ENCODE data around the gene SEC22C. TPM values are rescaled to one million over a fixed set of nuclear protein-coding genes. Genes with fewer than 3 reads are reported as not detected.
A peak's percentile ranks its signal among the peaks of the same experiment; 100 is the strongest.
"Not testable (repeated sequence)": the region's sequence is repeated elsewhere in the genome, so short reads cannot be mapped to it uniquely, and the experiment has no call there.

SEC22C gene
- total RNA-seq, 1 donor from 2014 or later = 48.6 TPM

DNA sequence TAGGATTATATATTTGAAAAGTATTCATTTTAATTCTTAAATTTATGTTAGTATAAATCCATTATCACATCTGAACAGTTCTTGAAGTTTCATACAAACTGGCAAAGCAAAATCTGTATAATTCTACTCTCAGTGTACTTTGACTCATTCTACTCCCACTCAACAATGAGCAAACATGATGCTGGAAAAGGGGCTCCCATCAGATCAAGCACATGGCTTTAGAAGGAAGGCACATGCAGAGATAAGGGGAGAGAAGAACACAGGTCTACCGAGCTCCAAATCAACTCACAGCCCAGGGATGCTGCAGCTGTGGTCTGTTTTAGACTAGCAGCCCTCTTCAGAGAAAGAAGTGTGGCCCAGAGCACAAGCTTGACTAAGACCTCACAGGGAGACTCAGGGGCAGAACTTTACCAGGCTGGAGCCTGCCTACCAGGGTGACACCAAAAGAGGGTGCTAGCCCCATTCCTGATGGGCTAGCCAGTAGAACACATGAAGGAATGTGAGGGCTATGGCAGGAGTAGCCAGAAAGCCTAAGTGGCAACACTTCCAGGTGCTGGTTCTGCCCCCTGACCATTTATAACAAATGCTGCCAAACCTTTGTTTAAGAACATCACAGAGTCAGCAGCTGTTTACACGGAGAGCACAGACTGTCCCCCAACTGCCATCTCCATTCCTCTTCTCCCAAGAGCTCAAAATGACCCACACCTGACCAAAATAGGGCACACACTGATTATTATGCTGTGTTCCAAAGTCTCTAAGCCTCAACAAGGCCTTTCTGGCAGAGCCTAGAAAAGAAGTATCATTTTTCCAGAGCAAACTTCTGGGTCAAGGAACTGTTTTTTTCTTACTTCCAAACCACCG, 19.5 kb downstream of the SEC22C start:
- no peak for DNase-seq (ENCODE audit: low spot score)
- H3K9ac ChIP-seq = no peak overlapping the region
- H3K36me3 ChIP-seq = peaks cover 1% of the 10 kb centered on the region
- no peaks in the 10 kb centered on the region for H3K9me3 ChIP-seq (ENCODE audit: low read depth)
- no peak overlapping the region for H2AFZ ChIP-seq (replicated peaks)
- no peak overlapping the region for H3K4me3 Mint-ChIP-seq
- H3K4me3 ChIP-seq = no peak overlapping the region
- no peaks in the 10 kb centered on the region for H3K4me1 ChIP-seq
- no peaks in the 10 kb centered on the region for H3K9me3 Mint-ChIP-seq
- H3K79me2 ChIP-seq (ENCODE audit: low read depth) = no peaks in the 10 kb centered on the region
- no peak overlapping the region for H3K27ac Mint-ChIP-seq
- TF ChIP-seq EZH2 (IDR thresholded peaks at IDR 0.05) (no peak), EZH2phosphoT487 (IDR thresholded peaks at IDR 0.05) (no peak)
- TF ChIP-seq, protein P1, sequence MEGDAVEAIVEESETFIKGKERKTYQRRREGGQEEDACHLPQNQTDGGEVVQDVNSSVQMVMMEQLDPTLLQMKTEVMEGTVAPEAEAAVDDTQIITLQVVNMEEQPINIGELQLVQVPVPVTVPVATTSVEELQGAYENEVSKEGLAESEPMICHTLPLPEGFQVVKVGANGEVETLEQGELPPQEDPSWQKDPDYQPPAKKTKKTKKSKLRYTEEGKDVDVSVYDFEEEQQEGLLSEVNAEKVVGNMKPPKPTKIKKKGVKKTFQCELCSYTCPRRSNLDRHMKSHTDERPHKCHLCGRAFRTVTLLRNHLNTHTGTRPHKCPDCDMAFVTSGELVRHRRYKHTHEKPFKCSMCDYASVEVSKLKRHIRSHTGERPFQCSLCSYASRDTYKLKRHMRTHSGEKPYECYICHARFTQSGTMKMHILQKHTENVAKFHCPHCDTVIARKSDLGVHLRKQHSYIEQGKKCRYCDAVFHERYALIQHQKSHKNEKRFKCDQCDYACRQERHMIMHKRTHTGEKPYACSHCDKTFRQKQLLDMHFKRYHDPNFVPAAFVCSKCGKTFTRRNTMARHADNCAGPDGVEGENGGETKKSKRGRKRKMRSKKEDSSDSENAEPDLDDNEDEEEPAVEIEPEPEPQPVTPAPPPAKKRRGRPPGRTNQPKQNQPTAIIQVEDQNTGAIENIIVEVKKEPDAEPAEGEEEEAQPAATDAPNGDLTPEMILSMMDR (IDR thresholded peaks at IDR 0.05) = no peak
- no peak overlapping the region for H3K27ac ChIP-seq
- H3K36me3 Mint-ChIP-seq = peaks cover 22% of the 10 kb centered on the region
- no peaks in the 10 kb centered on the region for H3K4me1 Mint-ChIP-seq
- no peaks in the 10 kb centered on the region for H3F3A ChIP-seq (ENCODE audit: low read depth)
- H3K4me2 ChIP-seq = no peak overlapping the region
- no peaks in the 10 kb centered on the region for H3K27me3 Mint-ChIP-seq (ENCODE audit: insufficient read depth, low read depth)
- H3K27me3 ChIP-seq = no peaks in the 10 kb centered on the region
- H4K20me1 ChIP-seq (ENCODE audit: low read depth) = no peaks in the 10 kb centered on the region

DNA sequence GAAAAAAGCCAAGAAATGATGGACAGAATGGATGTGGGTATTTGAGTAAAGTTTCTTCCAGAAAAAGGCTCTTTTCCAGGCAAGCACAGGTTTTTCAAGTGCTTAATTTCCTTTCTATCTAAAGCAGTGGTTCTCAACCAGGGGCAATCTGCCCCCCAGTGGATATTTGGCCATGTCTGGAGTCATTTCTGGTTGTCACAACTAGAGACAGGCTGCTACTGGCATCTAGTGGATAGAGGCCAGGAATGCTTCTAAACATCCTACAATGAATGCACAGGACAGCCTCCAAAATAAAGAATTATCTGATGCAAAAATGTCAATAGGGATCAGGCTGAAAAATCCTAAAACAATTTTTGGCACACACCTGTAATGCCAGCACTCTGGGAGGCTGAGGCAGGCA, 23.9 kb downstream of the SEC22C start:
- Histone ChIP-seq H3K4me3 (no peak overlapping the region), H3K9me3 (ENCODE audit: low read depth) (no peaks in the 10 kb centered on the region), H2AFZ (replicated peaks) (no peak overlapping the region), H3K36me3 (peaks cover under 1% of the 10 kb centered on the region), H3K4me2 (no peak overlapping the region), H3K27ac (no peak overlapping the region), H3K4me1 (no peaks in the 10 kb centered on the region), H3F3A (ENCODE audit: low read depth) (no peaks in the 10 kb centered on the region), H4K20me1 (ENCODE audit: low read depth) (no peaks in the 10 kb centered on the region), H3K79me2 (ENCODE audit: low read depth) (no peaks in the 10 kb centered on the region), H3K9ac (no peak overlapping the region), H3K27me3 (no peaks in the 10 kb centered on the region)
- TF ChIP-seq EZH2phosphoT487 (IDR thresholded peaks at IDR 0.05) (no peak), EZH2 (IDR thresholded peaks at IDR 0.05) (no peak)
- TF ChIP-seq, protein P1 (IDR thresholded peaks at IDR 0.05) = peak; percentile 15
- H3K4me1 Mint-ChIP-seq = no peaks in the 10 kb centered on the region
- DNase-seq (ENCODE audit: low spot score) = no peak
- no peak overlapping the region for H3K4me3 Mint-ChIP-seq
- no peaks in the 10 kb centered on the region for H3K27me3 Mint-ChIP-seq (ENCODE audit: insufficient read depth, low read depth)
- H3K27ac Mint-ChIP-seq = no peak overlapping the region
- H3K36me3 Mint-ChIP-seq = peaks cover 20% of the 10 kb centered on the region
- H3K9me3 Mint-ChIP-seq = no peaks in the 10 kb centered on the region

DNA sequence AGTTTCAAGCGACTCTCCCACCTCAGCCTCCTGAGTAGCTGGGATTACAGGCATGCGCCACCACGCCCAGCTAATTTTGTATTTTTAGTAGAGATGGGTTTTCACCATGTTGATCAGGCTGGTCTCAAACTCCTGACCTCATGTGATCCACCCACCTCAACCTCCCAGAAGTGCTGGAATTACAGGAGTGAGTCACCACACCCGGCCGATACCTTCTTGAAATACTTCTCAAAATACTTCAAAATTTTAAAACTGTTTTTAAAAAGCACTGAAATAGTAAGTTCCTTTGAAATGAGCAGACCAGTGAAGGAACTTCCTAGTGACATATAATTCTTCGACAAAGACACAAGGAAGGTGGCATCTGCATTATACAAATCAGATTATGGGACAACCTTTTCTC, 24.9 kb downstream of the SEC22C start:
- H3K27ac Mint-ChIP-seq; H3K27me3 Mint-ChIP-seq (ENCODE audit: insufficient read depth, low read depth); DNase-seq (ENCODE audit: low spot score); H4K20me1 ChIP-seq (ENCODE audit: low read depth); H3K4me1 ChIP-seq; H3K4me3 Mint-ChIP-seq; H3K27me3 ChIP-seq; H3K4me2 ChIP-seq; H3K79me2 ChIP-seq (ENCODE audit: low read depth); H3K9me3 Mint-ChIP-seq; H3K36me3 ChIP-seq; H3K9ac ChIP-seq; H3K27ac ChIP-seq; H3K4me3 ChIP-seq; H3K4me1 Mint-ChIP-seq; H2AFZ ChIP-seq (replicated peaks); H3F3A ChIP-seq (ENCODE audit: low read depth); H3K9me3 ChIP-seq (ENCODE audit: low read depth): not testable (repeated sequence)
- peaks cover 25% of the 10 kb centered on the region for H3K36me3 Mint-ChIP-seq

DNA sequence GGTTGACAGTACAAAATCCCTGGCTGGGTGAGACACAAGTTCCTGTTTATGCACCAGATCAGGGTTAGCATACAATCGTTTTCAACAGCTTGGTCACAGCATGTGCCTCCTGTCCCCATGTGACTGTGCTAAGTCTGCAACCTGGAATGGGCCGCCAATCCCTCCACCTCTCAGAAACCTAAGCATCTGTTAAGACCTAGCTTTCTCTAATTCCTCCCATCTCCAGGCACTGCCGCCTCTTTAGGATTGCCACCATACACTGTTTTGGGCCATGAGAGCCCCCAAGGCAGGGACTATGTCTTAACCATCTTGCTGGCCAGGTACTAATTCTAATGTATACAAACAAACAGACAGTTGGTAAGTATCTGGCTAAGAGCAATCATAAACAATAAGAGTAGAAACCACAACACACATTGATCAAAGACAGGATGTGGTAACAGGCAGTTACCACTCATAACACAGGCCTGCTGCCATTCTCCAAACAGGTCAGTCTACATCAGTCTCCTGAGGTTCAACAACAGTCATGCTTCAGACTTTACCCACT, 25.6 kb downstream of the SEC22C start:
- Mint-ChIP-seq H3K27ac (no peak overlapping the region), H3K9me3 (no peaks in the 10 kb centered on the region), H3K36me3 (peaks cover 26% of the 10 kb centered on the region), H3K4me3 (no peak overlapping the region), H3K27me3 (ENCODE audit: insufficient read depth, low read depth) (no peaks in the 10 kb centered on the region), H3K4me1 (no peaks in the 10 kb centered on the region)
- Histone ChIP-seq H3F3A (ENCODE audit: low read depth) (no peaks in the 10 kb centered on the region), H3K4me1 (no peaks in the 10 kb centered on the region), H3K4me3 (no peak overlapping the region), H4K20me1 (ENCODE audit: low read depth) (no peaks in the 10 kb centered on the region), H3K79me2 (ENCODE audit: low read depth) (no peaks in the 10 kb centered on the region), H3K9ac (no peak overlapping the region), H3K9me3 (ENCODE audit: low read depth) (no peaks in the 10 kb centered on the region), H3K4me2 (no peak overlapping the region), H3K36me3 (peaks cover 5% of the 10 kb centered on the region), H3K27me3 (no peaks in the 10 kb centered on the region), H2AFZ (replicated peaks) (no peak overlapping the region), H3K27ac (no peak overlapping the region)
- DNase-seq (ENCODE audit: low spot score) = no peak
- TF ChIP-seq, protein P1 (IDR thresholded peaks at IDR 0.05) = no peak
- TF ChIP-seq EZH2phosphoT487 (IDR thresholded peaks at IDR 0.05) = no peak
- TF ChIP-seq EZH2 (IDR thresholded peaks at IDR 0.05) = no peak

All from neural progenitor cell (in vitro differentiated cells).